Measurements from ENCODE around the gene HOXA4.

- TF ChIP-seq MTA3 (IDR thresholded peaks at IDR 0.05; ENCODE audit: borderline replicate concordance, low read length) (no peak), ATF3 (IDR thresholded peaks at IDR 0.05; ENCODE audit: borderline replicate concordance, extremely low read depth, low read depth, low read length) (no peak), NFXL1 (IDR thresholded peaks at IDR 0.05; ENCODE audit: borderline replicate concordance) (no peak), GABPA (IDR thresholded peaks at IDR 0.05; ENCODE audit: low read depth) (no peak), POLR2A (IDR thresholded peaks at IDR 0.05; ENCODE audit: low read depth, low read length) (no peak), SIN3A (IDR thresholded peaks at IDR 0.05; ENCODE audit: low read depth, low read length) (no peak), BHLHE40 (IDR thresholded peaks at IDR 0.05; ENCODE audit: borderline replicate concordance in 1 of 2, low read depth in 2 of 2, low read length in 1 of 2) (no peak)
Measured at GRCh38 chr7:27173511-27173955, 43.0 kb upstream of the HOXA4 start.
